HG02943 (cell line): ENCODE measurements around the gene HPN.
"Not testable (repeated sequence)": the region's sequence is repeated elsewhere in the genome, so short reads cannot be mapped to it uniquely, and the experiment has no call there.

ENCODE experiments used
- ATAC-seq: cut with Tn5 transposase; IDR thresholded peaks from one replicate; pipeline ENCODE4 v1.9.1; 2021; ENCODE audit warnings: mild to moderate bottlenecking, low read depth, moderate library complexity; ENCODE audit not compliant: unreplicated experiment

HPN gene

GRCh38 chr19:35026418-35026817 lies 15.1 kb upstream of the HPN start:
- ATAC-seq = no peak

GRCh38 chr19:35027009-35027408 lies 14.5 kb upstream of the HPN start:
- no peak for ATAC-seq

- ATAC-seq = no peak
These were observed 13.5 kb upstream of the HPN start for GRCh38 chr19:35027851-35028599.

- not testable (repeated sequence) for ATAC-seq
These were observed 13.0 kb upstream of the HPN start for GRCh38 chr19:35028600-35028885.

- not testable (repeated sequence) for ATAC-seq
These were observed 12.2 kb upstream of the HPN start for GRCh38 chr19:35029275-35029736.

GRCh38 chr19:35029737-35030256 lies 11.7 kb upstream of the HPN start:
- no peak for ATAC-seq

GRCh38 chr19:35030257-35031071 lies 11.1 kb upstream of the HPN start, which contains the start of gene SCN1B:
SCN1B (plus strand) TSS chr19:35030470; CDS start chr19:35030821, 351 bp downstream.
- ATAC-seq = no peak

- no peak for ATAC-seq
These were observed 10.2 kb upstream of the HPN start for GRCh38 chr19:35031072-35031881.

- no peak for ATAC-seq
These were observed 9.1 kb upstream of the HPN start for GRCh38 chr19:35032356-35032865.

- ATAC-seq = no peak
These were observed 8.2 kb upstream of the HPN start for GRCh38 chr19:35033067-35034004.

GRCh38 chr19:35034005-35034502 lies 7.5 kb upstream of the HPN start:
- ATAC-seq = no peak

GRCh38 chr19:35034588-35035382 lies 6.7 kb upstream of the HPN start:
- no peak for ATAC-seq

- no peak for ATAC-seq
These were observed 3.6 kb upstream of the HPN start for GRCh38 chr19:35037716-35038622.

GRCh38 chr19:35038623-35039512 lies 2.7 kb upstream of the HPN start:
- no peak for ATAC-seq

- ATAC-seq = no peak
These were observed 1.4 kb upstream of the HPN start for GRCh38 chr19:35039881-35040825.
